Endodermal cell (in vitro differentiated cells): ENCODE data around the gene FTCD. TPM values are rescaled to one million over a fixed set of nuclear protein-coding genes. Genes with fewer than 3 reads are reported as not detected.
"Not testable (repeated sequence)": the region's sequence is repeated elsewhere in the genome, so short reads cannot be mapped to it uniquely, and the experiment has no call there.

Experiments used
- DNase-seq: peaks from one replicate; pipeline ENCODE4 v3.0.0-alpha.2; 2017
- H3K27ac ChIP-seq: 2 replicates; pipeline ENCODE4 v1.5.1; 2013; ENCODE audit warnings: mild to moderate bottlenecking, low read depth, low read length, moderate library complexity
- H3K27me3 ChIP-seq: 2 replicates; pipeline ENCODE4 v1.6.1; 2013; ENCODE audit warnings: mild to moderate bottlenecking, low read length, moderate library complexity; ENCODE audit not compliant: insufficient read depth, control insufficient read depth, poor library complexity, severe bottlenecking
- H3K36me3 ChIP-seq: 2 replicates; pipeline ENCODE4 v1.7.0; 2013; ENCODE audit warnings: mild to moderate bottlenecking, low read length, moderate library complexity; ENCODE audit not compliant: control insufficient read depth, insufficient read depth
- H3K4me1 ChIP-seq: one replicate; pipeline ENCODE4 v1.7.0; 2013; ENCODE audit warnings: low read length; ENCODE audit not compliant: control insufficient read depth, insufficient read depth
- H3K4me3 ChIP-seq: 2 replicates; pipeline ENCODE4 v1.5.1; 2013; ENCODE audit warnings: mild to moderate bottlenecking, low read length, moderate library complexity
- H3K9ac ChIP-seq: 2 replicates; pipeline ENCODE4 v1.6.1; 2013; ENCODE audit warnings: mild to moderate bottlenecking, low read length, moderate library complexity; ENCODE audit not compliant: poor library complexity, severe bottlenecking; ENCODE audit errors: extremely low read depth
- H3K9me3 ChIP-seq: 2 replicates; pipeline ENCODE4 v1.6.1; 2013; ENCODE audit warnings: mild to moderate bottlenecking, low read length, moderate library complexity; ENCODE audit not compliant: control insufficient read depth
- H3K27ac Mint-ChIP-seq: 2 replicates; pipeline ENCODE4 v1.8.0; 2020; ENCODE audit warnings: mixed read lengths
- H3K27me3 Mint-ChIP-seq: 2 replicates; pipeline ENCODE4 v1.8.0; 2021; ENCODE audit warnings: mild to moderate bottlenecking, mixed read lengths; ENCODE audit not compliant: insufficient read depth
- H3K36me3 Mint-ChIP-seq: 2 replicates; pipeline ENCODE4 v1.8.0; 2020; ENCODE audit warnings: low read depth, mixed read lengths
- H3K4me1 Mint-ChIP-seq: 2 replicates; pipeline ENCODE4 v1.8.0; 2020; ENCODE audit warnings: mixed read lengths
- H3K4me3 Mint-ChIP-seq: 2 replicates; pipeline ENCODE4 v1.8.0; 2020; ENCODE audit warnings: mild to moderate bottlenecking, moderate library complexity, mixed read lengths
- H3K9me3 Mint-ChIP-seq: 2 replicates; pipeline ENCODE4 v1.8.0; 2020; ENCODE audit warnings: mild to moderate bottlenecking, mixed read lengths
- WGBS, 2 experiments: methylation state at CpG; one replicate each; pipeline versions ENCODE4 v1.1.5 to v1.1.7; 2013; ENCODE audit warnings: missing lambda C conversion rate in 2 of 2, mixed read lengths in 1 of 2; ENCODE audit not compliant: insufficient coverage in 1 of 2, insufficient read length in 1 of 2; 5-methylcytosine and 5-hydroxymethylcytosine counted together
- total RNA-seq, 2 donors: library from RNA; stranded (reverse); fragmentation: NEBNext Ultra II Directional in 1 of 2; extraction: Animal tissue kit (Norgen Biotek cat#: 25700) in 1 of 2; gene quantifications; 2 replicates in 1 of 2; 3 replicates in 1 of 2; pipeline ENCODE4 v1.2.1, GENCODE V29; 2021
- TF ChIP-seq, protein P1 (sequence below): fragments of 200-600 bp; sonication (generic); conservative IDR thresholded peaks from 2 replicates; pipeline ENCODE4 v1.5.0; 2021; ENCODE audit warnings: antibody characterized with exemption, mild to moderate bottlenecking

FTCD gene
- total RNA-seq, 2 donors from 2014 or later = 3.5 to 4.6 TPM

DNA sequence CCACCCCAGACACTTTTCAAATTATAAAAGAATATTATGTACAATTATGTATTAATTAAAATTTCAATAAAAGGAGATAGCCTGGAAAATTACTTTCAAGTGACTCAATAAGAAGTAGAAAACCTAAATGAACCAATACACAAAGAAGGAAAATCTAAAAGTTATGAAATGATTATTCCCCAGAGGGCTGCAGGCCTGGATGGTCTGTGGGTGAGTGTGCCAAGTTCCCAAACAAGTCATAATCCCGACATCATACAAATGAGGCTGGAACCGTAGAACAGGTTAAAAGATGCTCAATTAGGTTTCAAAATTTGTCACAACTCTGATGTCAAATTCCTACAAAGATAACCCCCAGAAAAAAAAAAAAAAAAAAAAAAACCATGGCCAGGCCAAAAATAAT, 16.2 kb upstream of the FTCD start:
- Mint-ChIP-seq H3K27ac (no peak overlapping the region), H3K27me3 (no peaks in the 10 kb centered on the region), H3K4me1 (no peaks in the 10 kb centered on the region), H3K9me3 (peaks cover 4% of the 10 kb centered on the region), H3K4me3 (no peak overlapping the region), H3K36me3 (peaks cover 4% of the 10 kb centered on the region)
- Histone ChIP-seq H3K9ac (no peak overlapping the region), H3K4me3 (no peak overlapping the region), H3K27ac (no peak overlapping the region), H3K36me3 (no peaks in the 10 kb centered on the region), H3K27me3 (no peaks in the 10 kb centered on the region), H3K9me3 (peaks cover under 1% of the 10 kb centered on the region), H3K4me1 (no peaks in the 10 kb centered on the region)
- no peak for DNase-seq
- TF ChIP-seq, protein P1, sequence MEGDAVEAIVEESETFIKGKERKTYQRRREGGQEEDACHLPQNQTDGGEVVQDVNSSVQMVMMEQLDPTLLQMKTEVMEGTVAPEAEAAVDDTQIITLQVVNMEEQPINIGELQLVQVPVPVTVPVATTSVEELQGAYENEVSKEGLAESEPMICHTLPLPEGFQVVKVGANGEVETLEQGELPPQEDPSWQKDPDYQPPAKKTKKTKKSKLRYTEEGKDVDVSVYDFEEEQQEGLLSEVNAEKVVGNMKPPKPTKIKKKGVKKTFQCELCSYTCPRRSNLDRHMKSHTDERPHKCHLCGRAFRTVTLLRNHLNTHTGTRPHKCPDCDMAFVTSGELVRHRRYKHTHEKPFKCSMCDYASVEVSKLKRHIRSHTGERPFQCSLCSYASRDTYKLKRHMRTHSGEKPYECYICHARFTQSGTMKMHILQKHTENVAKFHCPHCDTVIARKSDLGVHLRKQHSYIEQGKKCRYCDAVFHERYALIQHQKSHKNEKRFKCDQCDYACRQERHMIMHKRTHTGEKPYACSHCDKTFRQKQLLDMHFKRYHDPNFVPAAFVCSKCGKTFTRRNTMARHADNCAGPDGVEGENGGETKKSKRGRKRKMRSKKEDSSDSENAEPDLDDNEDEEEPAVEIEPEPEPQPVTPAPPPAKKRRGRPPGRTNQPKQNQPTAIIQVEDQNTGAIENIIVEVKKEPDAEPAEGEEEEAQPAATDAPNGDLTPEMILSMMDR = no peak
- 85 to 100% methylated on average over 2 of the region's 2 CpGs for WGBS, 2 experiments

DNA sequence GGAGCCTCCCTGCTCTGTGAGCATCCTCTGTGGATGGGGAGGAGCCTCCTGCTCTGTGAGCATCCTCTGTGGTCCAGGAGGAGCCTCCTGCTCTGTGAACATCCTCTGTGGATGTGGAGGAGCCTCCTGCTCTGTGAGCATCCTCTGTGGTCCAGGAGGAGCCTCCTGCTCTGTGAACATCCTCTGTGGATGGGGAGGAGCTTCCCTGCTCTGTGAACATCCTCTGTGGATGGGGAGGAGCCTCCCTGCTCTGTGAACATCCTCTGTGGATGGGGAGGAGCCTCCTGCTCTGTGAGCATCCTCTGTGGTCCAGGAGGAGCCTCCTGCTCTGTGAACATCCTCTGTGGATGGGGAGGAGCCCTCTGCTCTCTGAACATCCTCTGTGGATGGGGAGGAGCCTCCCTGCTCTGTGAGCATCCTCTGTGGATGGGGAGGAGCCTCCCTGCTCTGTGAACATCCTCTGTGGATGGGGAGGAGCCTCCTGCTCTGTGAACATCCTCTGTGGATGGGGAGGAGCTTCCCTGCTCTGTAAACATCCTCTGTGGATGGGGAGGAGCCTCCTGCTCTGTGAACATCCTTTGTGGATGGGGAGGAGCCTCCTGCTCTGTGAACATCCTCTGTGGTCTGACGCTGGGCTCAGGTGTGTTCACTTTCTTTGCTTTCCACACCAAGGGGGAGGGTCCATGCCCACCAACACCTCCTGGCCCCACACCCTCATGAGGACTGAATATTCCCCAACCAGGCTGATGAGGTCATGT, 15.2 kb upstream of the FTCD start:
- H3K36me3 ChIP-seq, H3K27me3 Mint-ChIP-seq, H3K27me3 ChIP-seq, DNase-seq, H3K27ac Mint-ChIP-seq, H3K9me3 ChIP-seq, H3K4me1 ChIP-seq, H3K4me1 Mint-ChIP-seq, H3K36me3 Mint-ChIP-seq, H3K9ac ChIP-seq, H3K9me3 Mint-ChIP-seq, H3K4me3 ChIP-seq, H3K4me3 Mint-ChIP-seq, H3K27ac ChIP-seq: not testable (repeated sequence)
- 89 to 100% methylated on average over 1 of the region's 1 CpG for WGBS, 2 experiments

DNA sequence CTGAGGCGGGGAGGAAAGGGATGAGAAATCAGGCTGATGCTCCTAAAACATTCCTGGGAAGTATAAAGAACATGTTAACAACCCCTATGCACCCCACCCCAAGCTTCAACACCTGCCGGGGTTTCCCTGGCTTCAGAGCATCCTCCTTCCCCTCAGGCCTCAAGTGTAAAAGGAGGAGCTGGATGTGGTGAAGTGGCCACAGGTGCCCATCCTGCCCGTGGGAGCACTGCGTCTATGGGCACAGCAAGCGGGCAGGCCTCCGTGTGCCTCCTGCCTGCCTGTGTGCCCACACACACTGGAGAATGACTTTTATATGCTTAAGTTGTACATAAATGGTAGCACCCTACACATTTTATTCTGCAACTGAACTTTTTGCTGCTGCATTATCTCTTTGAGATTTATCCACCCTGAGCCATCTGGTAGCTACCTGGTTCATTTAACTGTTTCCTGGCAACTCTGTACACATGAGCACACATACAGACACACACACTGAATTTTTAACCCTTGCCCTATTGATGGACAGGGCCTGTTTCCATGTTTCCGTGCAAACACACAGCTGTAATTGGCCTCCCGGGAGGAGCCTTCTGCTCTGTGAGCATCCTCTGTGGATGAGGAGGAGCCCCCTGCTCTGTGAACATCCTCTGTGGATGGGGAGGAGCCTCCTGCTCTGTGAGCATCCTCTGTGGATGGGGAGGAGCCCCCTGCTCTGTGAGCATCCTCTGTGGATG, 13.4 kb upstream of the FTCD start:
- H3K4me1 ChIP-seq = no peaks in the 10 kb centered on the region

More for the DNA sequence above, 13.4 kb upstream of the FTCD start:
- WGBS, 2 experiments = 88 to 95% methylated on average over 3 to 7 of the region's 8 CpGs
- H3K27ac Mint-ChIP-seq = no peak overlapping the region
- H3K4me3 Mint-ChIP-seq = no peak overlapping the region
- Histone ChIP-seq H3K9ac (no peak overlapping the region), H3K4me3 (no peak overlapping the region), H3K9me3 (no peaks in the 10 kb centered on the region), H3K27ac (no peak overlapping the region), H3K36me3 (no peaks in the 10 kb centered on the region), H3K27me3 (no peaks in the 10 kb centered on the region)
- no peaks in the 10 kb centered on the region for H3K27me3 Mint-ChIP-seq
- no peaks in the 10 kb centered on the region for H3K4me1 Mint-ChIP-seq
- TF ChIP-seq, protein P1 = no peak
- H3K36me3 Mint-ChIP-seq = peaks cover 22% of the 10 kb centered on the region
- H3K9me3 Mint-ChIP-seq = no peaks in the 10 kb centered on the region
- DNase-seq = no peak
